AG10803 (cell line): ENCODE measurements around the gene KLF1.
A peak's percentile ranks its signal among the peaks of the same experiment; 100 is the strongest.
"Not testable (repeated sequence)": the region's sequence is repeated elsewhere in the genome, so short reads cannot be mapped to it uniquely, and the experiment has no call there.

ENCODE experiments used
- DNase-seq: peaks from one replicate; pipeline ENCODE4 v3.0.0; 2010; ENCODE audit warnings: low read depth
- H3K4me3 ChIP-seq: 2 replicates; pipeline ENCODE4 v1.5.1; 2011; ENCODE audit warnings: mild to moderate bottlenecking, low read length, control low read depth
- TF ChIP-seq, protein P1 (sequence below): conservative IDR thresholded peaks from 2 replicates; pipeline ENCODE4 v1.5.1; 2011; ENCODE audit warnings: mild to moderate bottlenecking, low read length, control low read depth, inconsistent platforms

The KLF1 gene

DNA sequence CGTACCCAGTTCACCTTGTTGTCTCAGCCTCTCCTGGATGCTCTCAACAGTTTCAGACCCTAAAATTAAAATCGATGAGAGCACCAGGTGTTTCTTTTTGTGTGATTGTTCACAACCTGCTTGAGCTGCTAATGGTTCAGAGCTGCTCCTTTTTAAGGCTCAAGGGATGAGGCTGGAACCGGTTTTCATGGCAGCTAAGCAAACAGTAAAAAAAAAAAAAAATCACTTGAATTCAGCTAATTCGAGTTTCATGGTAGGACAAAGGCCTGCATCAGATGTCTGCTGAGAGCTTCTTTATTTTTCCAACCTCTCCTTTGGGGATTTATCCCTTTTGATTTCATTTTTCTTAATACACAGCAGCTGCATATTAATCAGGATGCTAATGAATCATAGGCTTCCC is 25.6 kb upstream of the KLF1 start:
- TF ChIP-seq, protein P1, sequence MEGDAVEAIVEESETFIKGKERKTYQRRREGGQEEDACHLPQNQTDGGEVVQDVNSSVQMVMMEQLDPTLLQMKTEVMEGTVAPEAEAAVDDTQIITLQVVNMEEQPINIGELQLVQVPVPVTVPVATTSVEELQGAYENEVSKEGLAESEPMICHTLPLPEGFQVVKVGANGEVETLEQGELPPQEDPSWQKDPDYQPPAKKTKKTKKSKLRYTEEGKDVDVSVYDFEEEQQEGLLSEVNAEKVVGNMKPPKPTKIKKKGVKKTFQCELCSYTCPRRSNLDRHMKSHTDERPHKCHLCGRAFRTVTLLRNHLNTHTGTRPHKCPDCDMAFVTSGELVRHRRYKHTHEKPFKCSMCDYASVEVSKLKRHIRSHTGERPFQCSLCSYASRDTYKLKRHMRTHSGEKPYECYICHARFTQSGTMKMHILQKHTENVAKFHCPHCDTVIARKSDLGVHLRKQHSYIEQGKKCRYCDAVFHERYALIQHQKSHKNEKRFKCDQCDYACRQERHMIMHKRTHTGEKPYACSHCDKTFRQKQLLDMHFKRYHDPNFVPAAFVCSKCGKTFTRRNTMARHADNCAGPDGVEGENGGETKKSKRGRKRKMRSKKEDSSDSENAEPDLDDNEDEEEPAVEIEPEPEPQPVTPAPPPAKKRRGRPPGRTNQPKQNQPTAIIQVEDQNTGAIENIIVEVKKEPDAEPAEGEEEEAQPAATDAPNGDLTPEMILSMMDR, result no peak
- no peak overlapping the region for H3K4me3 ChIP-seq
- DNase-seq, result no peak

DNA sequence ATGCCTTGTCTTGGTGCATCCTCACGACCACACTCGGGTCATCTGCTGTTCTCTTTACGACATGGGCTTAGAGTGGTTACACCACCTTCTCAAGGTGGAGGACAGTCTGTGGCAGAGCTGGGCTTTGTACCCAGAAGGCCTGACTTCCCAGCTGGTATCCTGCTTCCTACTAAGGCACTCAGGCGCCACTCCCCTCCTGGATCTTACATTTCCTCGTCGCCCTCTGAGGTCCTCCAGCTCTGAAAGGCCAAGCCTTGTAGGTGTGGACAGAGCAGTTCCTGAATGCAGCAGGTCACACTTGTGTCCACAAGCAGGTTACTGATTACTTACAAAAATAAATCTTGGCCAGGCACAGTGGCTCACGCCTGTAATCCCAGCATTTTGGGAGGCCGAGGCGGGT is 20.2 kb upstream of the KLF1 start:
- no peak for DNase-seq
- no peak overlapping the region for H3K4me3 ChIP-seq
- TF ChIP-seq, protein P1, result no peak

DNA sequence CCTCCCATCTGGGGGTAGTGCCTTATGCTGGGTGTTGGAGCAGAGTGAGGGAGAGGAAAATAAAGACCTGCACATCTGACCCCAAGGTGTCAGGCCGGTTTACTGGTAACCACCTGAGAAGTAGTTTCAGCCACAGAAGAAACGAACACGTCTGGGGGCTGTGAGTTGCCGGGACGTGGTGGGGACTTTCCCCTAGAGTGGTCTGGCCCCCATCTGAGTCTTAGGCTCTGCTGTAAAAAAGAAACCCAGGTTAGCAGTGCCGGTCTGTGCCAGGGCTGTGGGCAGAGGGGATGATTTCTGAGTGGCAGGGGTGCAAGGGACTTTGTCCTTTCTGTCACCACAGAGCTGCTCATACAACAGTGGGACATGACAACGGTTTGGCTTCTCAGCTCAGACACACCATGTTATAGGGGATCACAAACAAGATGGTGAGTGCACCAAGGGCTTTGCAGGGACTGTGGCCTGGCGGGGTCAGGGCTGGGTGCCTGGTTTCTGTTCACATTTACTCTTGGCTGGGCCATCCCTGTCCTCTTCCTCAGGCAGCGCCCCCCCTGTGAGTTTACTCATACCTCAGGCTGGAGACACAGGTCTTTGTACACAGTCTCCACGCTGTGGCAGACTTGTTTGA is 13.0 kb upstream of the KLF1 start:
- DNase-seq, result no peak
- no peak overlapping the region for H3K4me3 ChIP-seq
- TF ChIP-seq, protein P1, result no peak

DNA sequence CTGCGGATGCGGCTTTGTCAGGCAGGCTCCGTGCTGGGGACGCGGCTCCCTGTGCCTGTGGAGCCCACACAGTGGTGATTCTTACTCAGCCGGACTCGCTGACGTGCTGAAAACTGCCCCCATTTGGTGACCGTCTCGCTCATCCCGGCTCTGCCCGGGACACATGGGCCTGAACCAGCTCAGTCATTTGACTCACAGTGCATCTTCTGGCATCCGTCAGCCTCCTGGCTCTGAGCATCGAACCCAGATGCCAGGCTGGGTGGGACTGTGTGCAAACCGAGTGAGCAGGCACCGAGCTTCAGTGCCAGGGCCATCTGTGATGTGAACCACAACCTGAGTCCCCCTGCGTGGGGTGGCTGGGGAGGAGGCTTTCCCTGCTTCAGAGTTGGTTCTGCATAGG is 9.5 kb upstream of the KLF1 start:
- TF ChIP-seq, protein P1, result no peak
- DNase-seq, result no peak
- no peak overlapping the region for H3K4me3 ChIP-seq

DNA sequence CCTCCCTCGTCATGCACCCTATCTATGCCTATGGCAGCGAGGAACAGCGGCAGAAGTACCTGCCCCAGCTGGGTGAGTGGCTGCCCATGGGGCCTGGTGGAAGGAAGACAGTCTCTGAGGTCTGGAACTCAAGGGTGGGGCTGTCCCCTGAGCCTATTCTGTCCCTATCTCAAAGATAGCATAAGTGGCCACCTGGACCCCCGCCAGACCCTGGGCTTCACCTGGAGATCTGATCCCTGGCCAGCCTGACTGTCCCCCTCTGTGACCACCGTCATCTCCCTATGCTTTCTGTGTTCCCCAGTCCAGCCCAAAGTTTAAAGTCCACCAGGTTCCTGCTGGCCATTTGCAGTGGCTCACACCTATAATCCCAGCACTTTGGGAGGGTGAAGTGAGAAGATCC is 6.6 kb upstream of the KLF1 start:
- no peak overlapping the region for H3K4me3 ChIP-seq
- TF ChIP-seq, protein P1, result no peak
- no peak for DNase-seq

DNA sequence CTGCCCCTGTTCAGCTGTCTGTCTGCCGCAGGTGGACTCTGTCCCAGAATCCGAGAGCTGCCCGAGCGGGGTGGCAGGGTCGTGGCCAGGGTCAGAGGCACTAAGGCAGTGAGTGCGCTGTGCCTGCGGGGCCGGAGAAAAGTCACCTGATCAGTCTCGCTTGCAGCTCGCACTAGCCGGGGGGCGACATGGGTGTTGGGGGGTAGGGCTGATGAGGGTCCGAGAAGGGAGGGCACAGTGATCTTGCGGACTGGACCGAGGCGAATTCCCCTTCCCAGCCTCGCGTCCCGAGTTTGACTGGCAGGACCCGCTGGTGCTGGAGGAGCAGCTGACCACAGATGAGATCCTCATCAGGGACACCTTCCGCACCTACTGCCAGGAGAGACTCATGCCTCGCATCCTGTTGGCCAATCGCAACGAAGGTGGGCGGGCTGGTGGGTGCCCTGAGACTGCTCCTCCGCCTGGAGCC is 4.6 kb upstream of the KLF1 start:
- TF ChIP-seq, protein P1, result no peak

DNA sequence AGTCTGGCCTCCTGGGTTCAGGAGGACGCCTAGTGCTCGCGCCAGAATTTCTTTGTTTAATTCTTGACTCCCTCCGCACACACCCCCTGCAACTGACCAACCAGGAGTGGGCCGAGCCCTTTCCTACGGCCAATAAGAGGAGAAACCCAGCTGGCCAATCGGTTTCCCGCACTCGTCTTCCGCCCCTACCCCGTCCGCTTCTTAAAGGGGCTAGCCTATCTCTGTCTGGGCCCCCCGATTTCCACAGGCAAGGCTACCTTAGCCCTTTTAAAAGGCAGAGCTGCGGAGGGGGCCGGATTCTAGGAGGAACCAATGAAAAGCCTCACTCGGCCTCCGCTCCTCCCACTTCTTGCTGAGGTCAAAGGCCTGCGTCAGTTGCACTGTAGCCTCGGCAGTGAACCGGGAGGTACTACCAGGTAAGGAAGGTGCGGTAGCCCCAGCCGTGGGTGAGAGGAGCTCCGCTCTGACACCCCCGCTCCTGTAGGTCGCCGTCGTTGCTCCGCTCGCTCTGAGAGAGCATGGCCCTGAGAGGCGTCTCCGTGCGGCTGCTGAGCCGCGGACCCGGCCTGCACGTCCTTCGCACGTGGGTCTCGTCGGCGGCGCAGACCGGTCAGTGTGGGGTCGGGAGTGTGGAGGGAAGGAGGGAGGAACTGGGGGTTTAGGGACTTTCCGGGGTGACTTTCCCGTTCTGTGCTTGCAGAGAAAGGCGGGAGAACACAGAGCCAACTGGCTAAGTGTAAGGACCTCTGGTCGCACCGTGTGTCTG is 4.0 kb upstream of the KLF1 start, which contains the start of gene GCDH:
Gene GCDH (plus strand): TSS at position 374 of the 766 bp plus-strand sequence. CDS start 145 bp downstream, at position 519.
- peak; percentile 99 for DNase-seq
- peak within 1 kb of the TSS; percentile 97 for H3K4me3 ChIP-seq
- TF ChIP-seq, protein P1, result no peak

More for the DNA sequence above, 4.6 kb upstream of the KLF1 start:
- H3K4me3 ChIP-seq, result peak overlapping the region; percentile 97
- DNase-seq, result no peak

DNA sequence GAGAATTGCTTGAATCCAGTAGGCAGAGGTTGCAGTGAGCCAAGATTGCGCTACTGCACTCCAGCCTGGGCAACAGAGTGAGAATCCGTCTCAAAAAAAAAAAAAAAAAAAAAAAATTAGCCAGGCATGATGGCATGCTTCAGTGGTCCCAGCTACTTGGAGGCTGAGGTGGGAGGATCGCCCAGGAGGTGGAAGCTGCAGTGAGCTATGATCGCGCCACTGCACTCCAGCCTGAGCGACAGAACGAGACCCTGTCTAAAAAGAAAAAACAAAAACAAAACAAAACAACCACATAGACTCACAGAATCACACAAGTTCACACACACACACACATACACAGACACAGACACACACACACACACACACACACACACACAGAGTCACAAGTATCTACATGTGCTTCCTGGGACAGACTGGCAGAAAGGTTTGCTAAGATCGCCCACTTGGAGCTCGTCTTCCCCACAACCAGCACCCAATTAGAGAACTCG is 3.3 kb upstream of the KLF1 start:
- DNase-seq, result not testable (repeated sequence)
- H3K4me3 ChIP-seq, result peak overlapping the region; percentile 40; the same call in 1 of the 2 replicates
